ENCODE data around the gene RIPK4. TPM values are rescaled to one million over a fixed set of nuclear protein-coding genes. Genes with fewer than 3 reads are reported as not detected.

The RIPK4 gene
- total and polyA plus RNA-seq, 2 of the 13 experiments (the other 11 are each of a cell fraction or from before 2014, with no cell fraction given), result 3.1 to 4.9 TPM

GRCh38 chr21:41768437-41769042, 1.7 kb upstream of the RIPK4 start (continued):
- TF ChIP-seq ZNF674 (CRISPR knock-in tag; IDR thresholded peaks at IDR 0.05; ENCODE audit: low read depth) (no peak), GABPA (IDR thresholded peaks at IDR 0.05; ENCODE audit: low read depth, low read length) (no peak), GABPA (CRISPR knock-in tag; IDR thresholded peaks at IDR 0.05; ENCODE audit: low read depth) (peak; percentile 58; the same call in 1 of the 2 replicates), GATAD2A (CRISPR knock-in tag; IDR thresholded peaks at IDR 0.05) (peak; percentile 74), HOXA9 (CRISPR knock-in tag; IDR thresholded peaks at IDR 0.05; ENCODE audit: borderline replicate concordance) (no peak), HMG20A (CRISPR knock-in tag; IDR thresholded peaks at IDR 0.05; ENCODE audit: borderline replicate concordance) (peak; percentile 84), SUZ12 (IDR thresholded peaks at IDR 0.05; ENCODE audit: low read depth, low read length) (no peak), ZNF530 (CRISPR knock-in tag; IDR thresholded peaks at IDR 0.05; ENCODE audit: low read depth) (no peak), TRIM22 (IDR thresholded peaks at IDR 0.05) (no peak), RORA (CRISPR knock-in tag; IDR thresholded peaks at IDR 0.05) (no peak), ZNF547 (CRISPR knock-in tag; IDR thresholded peaks at IDR 0.05) (no peak), CHD2 (IDR thresholded peaks at IDR 0.05; ENCODE audit: low read depth, low read length) (no peak), ZNF83 (CRISPR knock-in tag; IDR thresholded peaks at IDR 0.05; ENCODE audit: borderline replicate concordance) (no peak), SETDB1 (CRISPR knock-in tag; IDR thresholded peaks at IDR 0.05; ENCODE audit: borderline replicate concordance) (no peak), AGO2 (optimal IDR thresholded peaks at IDR 0.05; ENCODE audit: low read depth, low read length) (no peak), HOXA7 (CRISPR knock-in tag; IDR thresholded peaks at IDR 0.05) (no peak)
- TF ChIP-seq, protein P1, sequence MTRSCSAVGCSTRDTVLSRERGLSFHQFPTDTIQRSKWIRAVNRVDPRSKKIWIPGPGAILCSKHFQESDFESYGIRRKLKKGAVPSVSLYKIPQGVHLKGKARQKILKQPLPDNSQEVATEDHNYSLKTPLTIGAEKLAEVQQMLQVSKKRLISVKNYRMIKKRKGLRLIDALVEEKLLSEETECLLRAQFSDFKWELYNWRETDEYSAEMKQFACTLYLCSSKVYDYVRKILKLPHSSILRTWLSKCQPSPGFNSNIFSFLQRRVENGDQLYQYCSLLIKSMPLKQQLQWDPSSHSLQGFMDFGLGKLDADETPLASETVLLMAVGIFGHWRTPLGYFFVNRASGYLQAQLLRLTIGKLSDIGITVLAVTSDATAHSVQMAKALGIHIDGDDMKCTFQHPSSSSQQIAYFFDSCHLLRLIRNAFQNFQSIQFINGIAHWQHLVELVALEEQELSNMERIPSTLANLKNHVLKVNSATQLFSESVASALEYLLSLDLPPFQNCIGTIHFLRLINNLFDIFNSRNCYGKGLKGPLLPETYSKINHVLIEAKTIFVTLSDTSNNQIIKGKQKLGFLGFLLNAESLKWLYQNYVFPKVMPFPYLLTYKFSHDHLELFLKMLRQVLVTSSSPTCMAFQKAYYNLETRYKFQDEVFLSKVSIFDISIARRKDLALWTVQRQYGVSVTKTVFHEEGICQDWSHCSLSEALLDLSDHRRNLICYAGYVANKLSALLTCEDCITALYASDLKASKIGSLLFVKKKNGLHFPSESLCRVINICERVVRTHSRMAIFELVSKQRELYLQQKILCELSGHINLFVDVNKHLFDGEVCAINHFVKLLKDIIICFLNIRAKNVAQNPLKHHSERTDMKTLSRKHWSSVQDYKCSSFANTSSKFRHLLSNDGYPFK (CRISPR knock-in tag; IDR thresholded peaks at IDR 0.05; ENCODE audit: borderline replicate concordance), result no peak
- TF ChIP-seq, protein P2, sequence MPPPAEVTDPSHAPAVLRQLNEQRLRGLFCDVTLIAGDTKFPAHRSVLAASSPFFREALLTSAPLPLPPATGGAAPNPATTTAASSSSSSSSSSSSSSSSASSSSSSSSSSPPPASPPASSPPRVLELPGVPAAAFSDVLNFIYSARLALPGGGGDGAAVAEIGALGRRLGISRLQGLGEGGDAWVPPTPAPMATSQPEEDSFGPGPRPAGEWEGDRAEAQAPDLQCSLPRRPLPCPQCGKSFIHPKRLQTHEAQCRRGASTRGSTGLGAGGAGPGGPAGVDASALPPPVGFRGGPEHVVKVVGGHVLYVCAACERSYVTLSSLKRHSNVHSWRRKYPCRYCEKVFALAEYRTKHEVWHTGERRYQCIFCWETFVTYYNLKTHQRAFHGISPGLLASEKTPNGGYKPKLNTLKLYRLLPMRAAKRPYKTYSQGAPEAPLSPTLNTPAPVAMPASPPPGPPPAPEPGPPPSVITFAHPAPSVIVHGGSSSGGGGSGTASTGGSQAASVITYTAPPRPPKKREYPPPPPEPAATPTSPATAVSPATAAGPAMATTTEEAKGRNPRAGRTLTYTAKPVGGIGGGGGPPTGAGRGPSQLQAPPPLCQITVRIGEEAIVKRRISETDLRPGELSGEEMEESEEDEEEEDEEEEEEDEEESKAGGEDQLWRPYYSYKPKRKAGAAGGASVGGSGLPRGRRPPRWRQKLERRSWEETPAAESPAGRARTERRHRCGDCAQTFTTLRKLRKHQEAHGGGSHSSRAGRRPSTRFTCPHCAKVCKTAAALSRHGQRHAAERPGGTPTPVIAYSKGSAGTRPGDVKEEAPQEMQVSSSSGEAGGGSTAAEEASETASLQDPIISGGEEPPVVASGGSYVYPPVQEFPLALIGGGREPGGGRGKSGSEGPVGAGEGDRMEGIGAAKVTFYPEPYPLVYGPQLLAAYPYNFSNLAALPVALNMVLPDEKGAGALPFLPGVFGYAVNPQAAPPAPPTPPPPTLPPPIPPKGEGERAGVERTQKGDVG (CRISPR knock-in tag; IDR thresholded peaks at IDR 0.05; ENCODE audit: borderline replicate concordance), result peak; percentile 43; the same call in 1 of the 2 replicates
- TF ChIP-seq, protein P3, sequence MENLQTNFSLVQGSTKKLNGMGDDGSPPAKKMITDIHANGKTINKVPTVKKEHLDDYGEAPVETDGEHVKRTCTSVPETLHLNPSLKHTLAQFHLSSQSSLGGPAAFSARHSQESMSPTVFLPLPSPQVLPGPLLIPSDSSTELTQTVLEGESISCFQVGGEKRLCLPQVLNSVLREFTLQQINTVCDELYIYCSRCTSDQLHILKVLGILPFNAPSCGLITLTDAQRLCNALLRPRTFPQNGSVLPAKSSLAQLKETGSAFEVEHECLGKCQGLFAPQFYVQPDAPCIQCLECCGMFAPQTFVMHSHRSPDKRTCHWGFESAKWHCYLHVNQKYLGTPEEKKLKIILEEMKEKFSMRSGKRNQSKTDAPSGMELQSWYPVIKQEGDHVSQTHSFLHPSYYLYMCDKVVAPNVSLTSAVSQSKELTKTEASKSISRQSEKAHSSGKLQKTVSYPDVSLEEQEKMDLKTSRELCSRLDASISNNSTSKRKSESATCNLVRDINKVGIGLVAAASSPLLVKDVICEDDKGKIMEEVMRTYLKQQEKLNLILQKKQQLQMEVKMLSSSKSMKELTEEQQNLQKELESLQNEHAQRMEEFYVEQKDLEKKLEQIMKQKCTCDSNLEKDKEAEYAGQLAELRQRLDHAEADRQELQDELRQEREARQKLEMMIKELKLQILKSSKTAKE (CRISPR knock-in tag; IDR thresholded peaks at IDR 0.05; ENCODE audit: borderline replicate concordance), result peak; percentile 78; the same call in 1 of the 2 replicates
- TF ChIP-seq, protein P4, sequence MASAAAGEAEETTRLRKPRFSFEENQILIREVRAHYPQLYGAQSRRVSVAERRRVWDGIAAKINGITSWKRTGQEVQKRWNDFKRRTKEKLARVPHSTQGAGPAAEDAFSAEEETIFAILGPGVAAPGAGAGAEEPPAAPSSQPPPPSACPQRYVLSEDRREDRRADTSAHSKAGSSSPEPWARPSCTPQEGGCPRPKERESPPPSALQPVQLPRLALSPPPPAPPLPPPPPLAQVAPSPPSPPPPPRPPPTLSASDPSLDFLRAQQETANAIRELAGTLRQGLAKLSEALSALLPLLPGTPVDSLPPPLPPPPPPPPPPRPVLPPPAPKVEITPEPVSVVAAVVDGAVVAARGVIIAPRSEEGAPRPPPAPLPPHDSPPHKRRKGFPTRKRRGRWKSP (CRISPR knock-in tag; IDR thresholded peaks at IDR 0.05), result peak; percentile 44; the same call in 1 of the 2 replicates
